CMK (cell line): Measurements from ENCODE around the gene KIAA1958.

ENCODE experiments used
- DNase-seq: peaks from one replicate; pipeline ENCODE4 v3.0.0-alpha.2; 2010; ENCODE audit warnings: low read depth

KIAA1958 gene

DNA sequence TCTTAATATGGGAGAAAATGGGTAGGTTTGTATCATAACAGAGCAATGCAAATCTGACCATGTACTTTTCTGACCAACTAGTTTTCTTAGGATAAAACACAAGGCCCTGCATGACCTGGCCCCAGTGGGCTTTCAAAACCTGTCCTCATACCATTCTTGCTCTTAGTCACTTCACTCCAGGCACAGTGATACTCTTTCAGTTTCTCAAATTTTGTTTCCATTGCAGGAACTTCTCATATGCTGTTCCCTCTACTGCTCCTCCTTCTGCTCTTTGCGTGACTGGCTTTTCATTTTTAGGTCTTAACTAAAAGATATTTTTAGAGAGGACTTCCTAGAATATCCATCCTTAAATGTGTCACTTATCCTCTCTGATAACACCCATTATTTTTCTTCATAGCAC is 118.9 kb downstream of the KIAA1958 start:
- DNase-seq, result no peak

DNA sequence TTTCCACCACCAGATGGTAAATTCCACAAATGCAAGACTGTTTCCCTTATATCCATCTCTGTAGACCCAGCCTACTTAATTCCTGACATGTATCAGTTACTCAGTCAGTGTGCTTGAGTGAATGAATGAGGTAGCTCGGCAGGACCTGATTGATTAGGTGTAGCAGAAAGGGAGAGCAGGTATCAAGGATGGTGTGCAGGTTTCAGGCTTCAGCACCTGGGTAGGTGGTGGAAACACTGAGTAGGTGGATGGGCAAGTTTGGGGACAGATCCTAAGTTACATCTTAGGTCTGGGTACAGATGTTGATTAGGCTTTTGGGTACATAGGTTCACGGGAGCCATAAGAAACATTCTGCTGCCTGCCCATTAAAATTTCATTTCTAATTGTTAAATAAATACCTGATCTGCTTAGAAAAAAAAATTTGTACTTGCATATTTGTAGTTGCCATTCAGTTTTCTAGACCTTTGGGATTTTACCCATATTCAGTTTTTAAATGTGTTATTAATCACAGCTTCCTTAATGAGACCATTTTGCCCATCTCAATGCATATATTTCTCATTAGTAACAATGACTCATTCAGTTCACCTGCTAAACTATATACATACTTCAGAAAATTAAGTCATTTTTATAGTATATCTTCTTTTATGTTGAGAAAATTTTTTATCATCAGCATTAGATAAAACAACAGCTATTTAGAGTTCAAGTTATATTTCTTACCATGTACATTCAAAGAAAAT is 119.5 kb downstream of the KIAA1958 start:
- DNase-seq, result no peak

DNA sequence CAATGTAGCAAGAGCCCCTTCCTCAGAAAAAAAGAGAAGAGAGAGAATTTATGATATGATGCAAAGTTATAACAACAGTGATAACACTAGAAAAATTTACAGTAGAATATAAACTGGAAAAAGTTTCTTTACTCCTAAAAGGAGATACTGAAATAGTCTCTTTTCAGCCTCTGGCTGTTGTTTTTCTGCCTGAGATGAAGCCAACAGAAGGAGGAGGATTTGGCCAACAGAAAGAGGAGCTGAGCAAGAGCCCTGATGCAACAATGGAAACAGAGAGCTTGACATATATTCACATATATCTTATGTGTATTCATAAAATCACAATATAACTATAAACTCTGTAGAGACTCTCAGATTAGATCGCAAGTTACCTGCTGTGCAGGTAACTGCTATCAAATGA is 122.2 kb downstream of the KIAA1958 start:
- no peak for DNase-seq

DNA sequence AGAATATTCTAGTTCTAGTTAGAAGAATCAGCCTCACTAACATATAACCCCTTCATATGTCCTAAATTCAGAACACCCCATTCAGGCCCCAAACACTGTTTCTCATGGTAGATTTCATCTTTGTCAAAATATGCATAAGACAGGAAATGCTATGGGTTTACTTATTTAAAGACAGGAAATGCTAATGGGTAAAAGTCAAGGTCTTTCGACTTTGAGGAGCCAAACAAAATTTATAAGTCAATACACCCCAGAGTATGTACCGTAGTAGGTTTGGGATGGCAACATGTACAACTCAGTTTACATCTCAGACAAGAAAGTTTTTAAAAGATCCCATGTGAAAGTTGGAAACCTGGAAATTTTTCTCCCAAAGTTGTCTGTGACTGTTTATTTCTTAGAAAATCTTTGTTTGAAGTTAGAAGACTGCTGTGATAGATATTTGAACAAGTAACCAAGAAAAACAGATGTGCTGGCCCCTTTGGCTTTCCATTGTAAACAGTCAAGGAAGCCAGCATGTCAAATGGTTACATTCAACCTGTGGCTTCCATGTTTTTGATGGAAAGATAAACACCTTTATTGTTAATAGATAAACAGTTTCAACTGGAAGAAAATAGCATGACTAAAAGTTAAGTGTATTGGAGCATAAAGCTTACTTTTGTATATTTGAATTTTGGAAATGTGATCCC is 129.1 kb downstream of the KIAA1958 start:
- DNase-seq, result no peak

DNA sequence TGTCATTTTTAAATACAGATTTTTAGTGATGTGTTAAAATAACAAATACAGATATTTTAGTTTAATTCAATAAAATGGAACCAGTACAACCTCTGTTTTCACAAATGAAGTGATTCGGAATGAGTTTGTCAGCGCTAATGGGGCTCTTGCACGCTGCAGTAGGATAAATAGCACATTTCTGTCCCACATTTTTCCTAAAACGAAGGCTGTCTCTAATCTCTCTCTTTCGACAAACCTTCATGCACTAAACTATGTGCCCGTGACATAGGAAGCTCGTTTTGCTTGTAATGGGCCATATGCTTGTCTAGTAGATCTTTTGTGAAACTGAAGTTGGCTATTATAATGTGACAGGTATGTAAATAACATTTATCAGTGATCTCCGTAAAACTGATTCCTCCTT is 130.7 kb downstream of the KIAA1958 start:
- DNase-seq, result no peak

DNA sequence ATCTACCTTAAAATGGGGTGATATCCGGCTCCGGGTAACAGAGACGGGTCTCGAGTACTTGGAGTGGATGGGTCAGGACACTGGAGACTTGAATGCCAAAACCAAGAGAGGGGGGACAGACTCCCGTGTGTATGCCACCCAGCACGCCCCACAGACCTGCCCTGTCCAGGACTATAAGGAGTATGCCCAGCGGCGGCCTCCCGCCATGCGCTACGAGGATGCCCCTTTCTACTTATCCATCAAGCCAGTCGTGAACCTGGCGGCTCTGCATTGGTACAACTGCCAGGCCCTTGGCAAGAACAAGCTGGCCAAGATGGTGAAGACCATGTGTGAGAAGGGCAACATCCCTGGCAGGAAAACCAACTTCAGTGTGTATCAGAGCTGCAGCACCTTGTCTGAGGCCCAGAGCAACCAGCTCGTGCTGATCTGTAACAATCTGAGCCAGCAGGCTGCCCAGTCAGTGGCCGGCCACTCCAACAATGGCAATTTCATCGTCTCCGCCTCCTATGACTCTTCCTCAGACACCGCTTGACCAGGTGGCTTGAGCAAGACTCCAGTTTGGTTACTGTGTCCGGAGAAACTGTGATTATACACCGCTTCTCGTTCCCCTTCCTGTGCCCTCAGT is 131.9 kb downstream of the KIAA1958 start:
- no peak for DNase-seq

DNA sequence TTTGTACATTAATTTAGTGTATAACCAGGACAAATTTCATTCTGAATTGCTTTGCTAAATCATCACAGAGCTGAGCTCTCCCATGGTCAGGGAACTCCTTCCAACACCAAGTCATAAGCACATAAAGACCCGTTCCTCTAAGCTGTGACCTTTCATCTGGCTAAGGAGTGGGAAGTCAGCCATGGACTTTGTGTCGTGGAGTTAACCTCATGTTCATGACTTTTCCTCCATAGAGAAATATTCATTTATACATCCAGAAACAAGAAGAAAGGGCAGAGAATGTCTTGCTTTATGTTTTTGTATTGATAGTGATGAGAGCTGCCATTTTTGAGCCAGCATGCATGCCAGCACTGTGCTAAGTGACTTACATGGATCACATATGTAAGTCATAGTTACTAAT is 133.8 kb downstream of the KIAA1958 start:
- no peak for DNase-seq

DNA sequence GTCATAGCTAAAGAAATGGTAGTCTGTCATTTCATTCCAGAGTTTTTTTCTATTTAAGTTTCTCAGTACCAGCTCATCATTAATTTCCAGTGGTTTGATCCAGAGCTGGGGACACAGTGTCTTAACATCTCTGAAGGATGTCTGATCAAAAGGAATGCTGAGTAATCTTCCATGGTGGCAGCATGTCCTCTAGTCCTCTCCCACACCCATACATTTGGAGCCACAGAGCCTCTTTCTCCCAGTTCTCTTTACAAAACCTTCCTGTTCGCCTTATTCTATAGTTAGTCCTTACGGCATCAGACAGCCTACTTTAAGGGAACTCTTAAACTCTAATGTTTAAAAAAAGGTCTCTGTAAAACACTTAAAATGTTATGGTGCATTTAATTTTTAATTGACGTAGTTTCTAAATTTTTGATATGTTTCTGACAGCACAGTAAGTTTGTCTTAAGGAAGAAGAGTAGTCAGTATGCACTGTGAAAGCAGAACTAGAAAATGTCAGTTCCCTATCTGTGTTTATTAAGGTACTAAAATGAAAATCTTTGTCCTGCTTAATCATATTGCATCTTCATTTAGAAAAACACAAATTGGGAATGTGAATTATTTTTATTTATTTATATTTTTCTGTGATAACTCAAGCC is 134.5 kb downstream of the KIAA1958 start:
- no peak for DNase-seq

DNA sequence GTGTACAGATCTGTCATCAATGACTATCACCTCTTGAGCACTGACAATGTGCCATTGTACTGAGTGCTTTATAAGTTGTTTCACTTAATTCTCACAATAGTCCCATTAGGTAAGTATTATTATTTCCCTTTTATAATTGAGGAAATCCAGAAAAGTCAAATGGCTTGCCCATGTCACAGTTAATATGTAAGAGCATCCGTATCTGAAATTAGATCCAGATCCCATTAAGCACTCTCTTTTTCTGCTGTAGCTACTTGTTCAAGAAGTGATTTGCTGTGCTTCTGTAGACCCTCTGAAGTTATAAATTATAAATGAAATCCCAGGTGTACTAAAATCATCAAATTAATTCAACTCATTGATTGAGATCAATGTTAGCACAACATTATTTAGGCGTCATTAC is 136.6 kb downstream of the KIAA1958 start:
- no peak for DNase-seq

DNA sequence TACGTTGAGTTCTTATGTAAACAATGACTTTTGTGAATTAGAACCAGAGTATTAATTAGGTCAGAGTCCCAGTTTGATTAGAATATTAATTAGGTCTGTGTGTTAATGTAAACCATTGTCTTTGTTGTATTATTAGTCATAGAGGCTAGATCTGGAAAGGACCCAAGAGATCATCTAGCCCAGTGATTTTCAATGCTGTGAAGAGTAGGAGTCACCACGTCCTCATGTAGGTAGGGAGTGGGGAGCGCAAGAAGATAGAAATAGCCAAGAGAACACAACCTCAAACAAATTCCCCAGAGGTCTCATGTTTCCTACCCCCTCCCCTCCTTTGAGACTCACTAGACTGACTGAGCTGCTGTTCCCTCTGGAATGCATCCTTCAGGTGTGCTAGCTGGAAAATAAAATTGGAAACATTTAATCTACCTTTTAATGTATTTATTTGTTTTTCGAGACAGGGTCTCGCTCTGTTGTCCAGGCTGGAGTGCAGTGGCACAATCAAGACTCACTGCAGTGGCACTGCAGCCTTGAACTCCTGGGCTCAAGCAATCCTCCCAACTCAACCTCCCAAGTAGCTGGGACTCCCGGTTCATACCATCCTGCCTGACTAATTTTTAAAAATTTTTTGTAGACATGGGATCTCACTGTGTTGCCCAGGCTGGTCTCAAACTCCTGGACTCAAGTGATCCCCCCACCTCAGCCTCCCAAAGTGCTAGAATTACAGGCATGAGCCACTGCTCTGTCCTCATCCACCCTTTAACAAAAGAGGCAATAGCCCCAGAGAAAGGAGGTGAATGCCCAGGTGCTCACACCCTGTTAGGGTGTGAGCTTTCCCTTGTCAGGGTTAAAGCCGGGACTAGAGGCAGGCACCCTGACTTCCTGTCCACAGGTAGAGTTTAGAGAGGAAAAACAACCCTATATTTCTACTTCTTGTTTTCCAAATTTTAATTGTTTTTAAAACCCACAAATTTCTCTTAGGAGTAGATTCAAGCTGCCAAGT is 138.4 kb downstream of the KIAA1958 start:
- no peak for DNase-seq

DNA sequence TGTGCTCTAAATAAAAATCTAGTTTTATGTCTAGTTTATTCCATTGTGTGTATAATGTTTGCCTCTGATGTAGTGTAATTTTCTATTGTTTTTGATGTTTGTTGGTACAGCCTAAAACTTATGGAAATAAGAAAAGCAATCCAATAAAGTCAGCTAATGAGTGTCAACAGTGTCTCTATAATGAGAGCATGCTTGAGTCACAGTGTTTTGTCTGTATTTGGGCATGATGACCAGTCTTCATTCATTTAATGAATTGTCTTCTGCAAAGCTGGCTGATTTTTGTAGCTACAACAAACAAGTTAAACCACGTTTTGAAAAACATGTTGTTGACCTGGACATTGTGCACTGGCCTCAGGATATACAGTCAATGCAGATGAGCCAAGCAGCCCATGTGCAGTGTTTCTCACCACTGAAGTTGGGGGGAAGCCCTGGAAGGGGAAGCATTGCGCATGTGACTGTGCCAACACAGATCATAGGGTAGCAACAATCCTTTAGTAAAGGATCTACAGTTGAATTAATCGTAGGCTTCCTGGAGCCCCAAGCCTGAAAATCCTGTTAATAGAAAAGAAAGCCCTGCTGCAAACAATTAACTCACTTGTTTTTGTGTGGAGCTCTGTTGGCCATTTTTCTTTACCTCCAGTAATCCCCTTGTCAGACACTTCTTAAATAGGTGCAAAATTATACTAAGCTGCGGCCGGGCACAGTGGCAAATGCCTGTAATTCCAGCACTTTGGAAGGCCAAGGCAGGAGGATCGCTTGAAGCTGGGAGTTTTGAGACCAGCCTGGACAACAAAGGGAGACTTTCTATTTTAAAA is 143.3 kb downstream of the KIAA1958 start:
- no peak for DNase-seq

DNA sequence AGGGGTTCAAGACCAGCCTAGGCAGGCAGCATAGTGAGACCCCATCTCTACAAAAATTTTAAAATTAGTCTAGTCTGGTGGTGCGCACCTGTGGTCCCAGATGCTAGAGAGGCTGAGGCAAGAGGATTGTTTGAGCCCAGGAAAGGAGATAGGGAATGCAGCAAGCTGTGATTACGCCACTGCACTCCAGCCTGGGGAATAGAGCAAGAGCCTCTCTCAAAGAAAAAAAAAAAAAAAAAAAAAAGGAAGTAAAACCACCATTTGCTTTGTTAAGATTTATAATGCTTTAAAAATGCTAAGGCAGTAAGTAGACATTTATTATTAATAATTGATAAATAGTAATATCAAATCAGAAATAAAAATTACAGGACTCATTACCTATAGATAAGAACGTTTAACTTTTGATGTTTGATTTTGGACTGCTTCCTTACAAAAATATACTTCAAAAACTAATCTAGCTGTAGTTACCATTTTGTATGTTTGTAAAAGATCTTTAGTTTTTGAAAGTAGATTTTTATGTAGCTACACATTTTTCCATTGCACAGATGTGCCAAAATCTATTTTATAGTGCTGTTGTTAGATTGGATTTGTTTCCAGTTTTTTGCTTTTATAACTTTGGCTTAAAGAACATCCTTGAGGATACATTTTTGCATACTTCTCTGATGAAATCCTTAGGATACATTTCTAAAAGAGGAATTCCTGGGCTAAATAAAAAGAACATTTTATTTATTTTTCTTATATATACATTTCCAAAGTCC is 144.9 kb downstream of the KIAA1958 start:
- no peak for DNase-seq

DNA sequence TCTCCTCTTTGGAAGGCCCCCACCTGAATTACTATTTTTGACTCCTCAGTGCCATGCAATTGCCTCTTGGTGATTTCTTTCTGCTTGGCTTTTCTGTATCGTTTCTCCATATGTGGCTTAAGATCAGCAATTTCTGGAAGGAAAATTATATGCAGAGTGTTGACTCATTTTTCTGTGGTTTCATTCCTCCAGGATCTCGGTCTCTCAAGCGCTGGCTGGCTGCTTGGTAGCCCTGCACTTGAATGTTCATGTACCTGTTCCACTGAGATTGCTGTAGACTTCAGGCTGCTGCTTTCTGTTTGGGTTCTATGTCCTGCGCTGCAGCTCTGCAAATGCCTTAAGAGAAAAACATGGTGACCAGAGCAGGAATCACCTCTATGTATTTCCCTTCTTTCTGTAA is 153.7 kb downstream of the KIAA1958 start:
- DNase-seq, result no peak

DNA sequence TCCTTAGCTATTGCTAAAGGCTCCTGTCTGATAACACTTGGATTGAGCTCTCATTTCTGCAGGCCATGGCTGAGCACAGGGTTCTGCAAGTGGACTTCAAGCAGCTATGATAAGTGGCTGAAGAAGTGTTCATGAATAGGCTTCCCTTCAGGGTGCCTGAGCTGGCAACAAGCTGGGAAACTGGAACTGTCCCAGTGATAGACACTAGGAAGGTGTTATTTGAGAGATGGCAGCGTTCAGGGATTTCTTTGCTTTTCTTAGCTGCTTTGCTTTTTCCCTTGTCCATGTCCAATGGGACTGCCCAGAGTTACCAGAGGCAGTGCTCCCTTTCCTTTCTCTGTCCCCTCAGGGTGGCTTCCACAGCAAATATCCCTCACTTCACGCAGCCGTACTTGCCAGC is 155.5 kb downstream of the KIAA1958 start:
- DNase-seq, result no peak

DNA sequence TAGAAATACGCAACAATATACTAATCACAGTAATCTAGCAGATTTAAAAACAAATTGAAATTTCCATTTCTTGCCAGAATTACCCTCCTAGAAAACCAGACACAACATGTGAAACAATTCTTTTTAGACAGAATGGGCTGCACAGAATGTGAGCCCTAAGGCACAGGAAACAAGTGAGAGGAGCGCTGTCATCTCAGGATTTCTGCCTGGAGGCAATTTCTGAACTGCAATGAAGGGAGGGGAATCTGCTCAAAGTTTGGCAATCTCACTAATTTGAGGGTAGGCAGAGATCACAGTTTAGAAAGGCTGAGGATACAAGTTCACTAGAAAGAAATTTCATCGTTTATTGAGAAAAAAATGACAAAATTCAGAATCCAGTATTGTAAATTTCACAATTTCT is 161.0 kb downstream of the KIAA1958 start:
- DNase-seq, result no peak

DNA sequence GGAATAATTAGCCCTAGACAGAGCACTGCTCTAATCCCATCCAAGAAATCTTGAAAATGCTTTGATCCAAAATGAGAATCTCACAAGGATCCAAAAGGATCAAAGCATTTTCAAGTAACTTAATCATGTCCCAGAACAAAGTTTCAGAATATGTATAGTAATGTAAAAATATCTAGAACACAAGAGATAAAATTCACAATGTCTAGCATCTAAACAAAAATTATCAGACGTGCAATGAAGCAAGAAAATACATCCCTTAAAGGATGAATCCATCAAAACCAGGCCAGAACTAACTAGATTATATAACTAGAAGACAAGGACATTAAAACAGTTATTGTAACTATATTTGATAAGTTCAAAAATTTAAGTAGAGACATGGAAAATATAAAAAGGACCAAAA is 162.0 kb downstream of the KIAA1958 start:
- DNase-seq, result no peak

DNA sequence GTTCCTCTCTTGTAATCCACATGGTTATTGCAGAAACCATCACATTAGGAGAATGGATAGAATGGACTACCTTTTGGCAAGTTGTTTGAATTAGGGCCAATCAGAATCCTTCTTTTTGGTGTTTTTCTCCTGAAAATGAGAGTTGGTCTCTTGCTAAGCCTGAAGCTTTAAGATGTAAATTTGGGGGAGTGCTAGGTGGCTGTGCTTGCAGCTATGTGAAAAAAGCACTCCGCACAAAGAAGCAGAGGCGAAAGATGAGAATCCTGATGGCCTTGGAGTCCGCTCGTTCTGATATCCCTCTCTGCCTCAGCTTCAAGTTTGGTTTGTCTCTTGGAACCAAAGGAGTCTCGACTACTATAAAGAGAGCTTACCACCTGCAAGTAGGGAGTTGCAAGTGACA is 167.7 kb downstream of the KIAA1958 start:
- no peak for DNase-seq

DNA sequence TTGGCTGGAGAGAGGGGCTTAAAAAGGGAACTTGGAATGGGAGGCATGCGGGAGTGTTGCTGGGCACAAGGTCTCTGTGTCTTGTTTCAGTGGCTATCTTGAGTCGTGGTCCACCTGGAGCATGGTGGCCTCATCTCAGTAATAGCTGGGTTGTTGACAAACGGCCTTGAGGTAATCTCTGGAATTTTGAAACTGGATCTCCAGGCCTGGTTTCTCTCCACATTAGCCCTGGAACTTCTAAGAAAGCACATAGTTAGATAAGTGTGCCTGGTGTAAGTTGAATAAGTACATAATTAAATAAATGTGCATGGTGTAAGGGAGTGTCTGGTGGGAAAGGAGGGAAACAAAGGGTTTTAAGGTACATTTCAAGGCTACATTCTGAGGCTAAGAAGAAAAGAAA is 169.0 kb downstream of the KIAA1958 start:
- no peak for DNase-seq

DNA sequence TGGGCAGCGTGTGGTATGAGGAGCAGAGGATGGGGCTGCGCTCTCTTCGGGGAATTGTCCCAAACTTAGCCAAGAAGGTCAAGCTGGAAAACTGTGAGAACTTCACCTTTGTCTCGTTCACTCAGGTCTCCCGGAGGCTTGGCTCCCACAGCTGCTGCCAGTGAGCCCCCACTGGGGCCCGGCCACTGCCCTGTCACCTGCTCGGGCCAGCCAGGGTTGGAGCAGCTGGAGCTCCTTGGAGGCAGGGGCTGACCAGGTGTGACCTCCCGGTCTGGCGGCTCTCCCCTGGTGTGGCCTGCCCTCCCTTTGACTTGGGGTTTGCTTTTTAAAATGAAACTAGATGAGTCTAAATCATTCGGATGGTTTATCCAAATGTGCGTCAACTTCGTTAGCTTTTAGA is 173.3 kb downstream of the KIAA1958 start:
- no peak for DNase-seq

DNA sequence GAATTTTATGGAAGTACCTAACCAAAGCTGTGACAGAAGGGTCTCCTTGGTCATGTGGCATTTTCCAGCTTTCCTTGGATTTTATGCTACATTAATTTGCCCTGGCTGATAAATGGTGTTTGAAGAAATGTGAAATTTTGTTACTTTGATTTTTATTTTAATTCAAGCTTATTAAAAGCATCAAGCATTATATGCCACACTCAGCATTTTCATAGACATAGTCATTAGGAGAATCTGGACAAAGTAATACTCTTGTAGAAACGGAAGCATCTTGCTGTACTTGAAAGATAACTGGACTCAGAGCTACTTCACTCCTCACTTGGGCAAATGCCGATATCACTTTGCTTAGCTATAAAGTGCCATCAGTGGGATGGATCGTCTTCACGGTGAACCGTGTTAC is 177.1 kb downstream of the KIAA1958 start:
- DNase-seq, result no peak
